Aorta (tissue), 5 donors: ENCODE measurements around the gene OGFR. TPM values are rescaled to one million over a fixed set of nuclear protein-coding genes. Genes with fewer than 3 reads are reported as not detected.

Experiments
- ATAC-seq: fragments of 200-7000 bp; cut with Tn5 transposase; one replicate; pipeline ENCODE4 v1.9.1; 2022; ENCODE audit warnings: moderate library complexity; ENCODE audit not compliant: low FRiP score
- DNase-seq, 2 donors: peaks; one replicate each; pipeline ENCODE4 v3.0.0-alpha.2; 2020
- H3K27ac ChIP-seq, 2 donors: one replicate each; pipeline ENCODE4 v1.5.1; 2013; ENCODE audit warnings: low read length in 2 of 2, mild to moderate bottlenecking in 2 of 2, moderate library complexity in 2 of 2, control low read depth in 1 of 2, inconsistent platforms in 1 of 2, low read depth in 1 of 2
- H3K27me3 ChIP-seq, 2 donors: one replicate each; pipeline ENCODE4 v1.6.1; 2013; ENCODE audit warnings: control low read depth in 1 of 2, low read length in 1 of 2, mild to moderate bottlenecking in 1 of 2, moderate library complexity in 1 of 2; ENCODE audit not compliant: insufficient read depth in 2 of 2, control insufficient read depth in 1 of 2
- H3K36me3 ChIP-seq, 2 donors: one replicate each; pipeline ENCODE4 v1.6.1; 2013; ENCODE audit warnings: control low read depth in 1 of 2, low read length in 1 of 2, mild to moderate bottlenecking in 1 of 2; ENCODE audit not compliant: insufficient read depth in 2 of 2, control insufficient read depth in 1 of 2
- H3K4me1 ChIP-seq, 2 donors: one replicate each; pipeline ENCODE4 v1.6.1; 2013; ENCODE audit warnings: low read length in 2 of 2, control low read depth in 1 of 2, mild to moderate bottlenecking in 1 of 2, moderate library complexity in 1 of 2; ENCODE audit not compliant: insufficient read depth in 2 of 2, control insufficient read depth in 1 of 2
- H3K4me3 ChIP-seq, 2 donors: one replicate each; pipeline ENCODE4 v1.5.1; 2013; ENCODE audit warnings: low read length in 2 of 2, control low read depth in 1 of 2, mild to moderate bottlenecking in 1 of 2
- H3K9me3 ChIP-seq: one replicate; pipeline ENCODE4 v1.6.1; 2013; ENCODE audit warnings: mild to moderate bottlenecking, low read length; ENCODE audit not compliant: control insufficient read depth
- WGBS, 2 donors: extraction: QIAGEN DNeasy Blood & Tissue Kit; methylation state at CpG; one replicate each; pipeline ENCODE4 v1.1.7; 2013; 5-methylcytosine and 5-hydroxymethylcytosine counted together
- intact Hi-C, 2 donors: fragments of 100-400 bp; cut with DNase I; formaldehyde crosslinking; loops; one replicate each; pipeline versions ENCODE4 v1.14.2 to v1.15.0; 2022
- polyA plus RNA-seq, 2 donors: library from polyadenylated mRNA; stranded (reverse); fragments of 200-250 nt; gene quantifications; one replicate each; pipeline ENCODE4 v1.2.3, GENCODE V29; 2013
- total RNA-seq, 2 donors: library from RNA; stranded (reverse); fragmentation: NEBNext Ultra II Directional; extraction: Animal tissue kit (Norgen Biotek cat#: 25700); gene quantifications; one replicate each; pipeline ENCODE4 v1.2.1, GENCODE V29; 2021
- donor health status: healthy with polysubstance abuse.
- donor health status: Bipolar disorder and iron deficiency.
- donor health status: DM: no; HTN: no; CAD: no.
- donor health status: DM: no; HTN: no; CAD: no.
- donor health status: DM: yes; HTN: yes; CAD: no.

OGFR gene
- total and polyA plus RNA-seq, 4 donors: 18.5 to 58.8 (median 37.1) TPM

DNA sequence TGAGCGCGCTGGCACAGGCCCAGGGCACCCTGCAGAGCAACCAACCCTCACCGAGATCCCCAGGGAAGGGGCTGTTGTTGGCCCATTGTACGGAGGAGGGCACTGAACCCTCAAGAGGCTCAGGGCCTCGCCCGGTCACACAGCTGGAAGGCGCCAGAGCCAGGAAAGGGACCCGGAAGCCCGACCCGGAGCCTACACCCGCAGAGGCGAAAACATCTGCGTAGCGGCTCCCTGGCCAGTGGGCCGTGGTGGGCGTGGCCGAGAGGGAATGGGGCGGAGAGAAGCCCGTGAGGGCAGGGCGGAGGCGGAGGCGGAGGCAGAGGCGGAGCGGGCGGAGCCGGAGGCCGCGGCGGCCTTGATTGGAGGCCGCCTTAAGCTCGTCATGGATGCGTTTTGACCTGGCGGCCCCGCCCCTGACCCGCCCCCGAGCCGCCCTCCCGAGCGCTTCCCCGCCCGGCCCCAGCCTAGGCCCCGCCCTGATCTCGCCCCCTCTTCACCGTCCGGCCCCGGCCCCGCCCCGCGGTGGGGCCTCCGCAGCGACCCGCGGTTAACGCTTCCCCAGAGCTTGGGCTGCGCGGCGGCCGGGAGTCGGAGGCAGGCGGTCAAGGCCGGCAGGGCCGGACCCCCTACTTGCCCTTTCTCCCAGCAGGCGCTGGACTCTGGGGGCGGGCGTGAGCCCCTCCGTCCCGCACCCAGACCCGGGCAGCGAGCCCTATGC lies 10.5 kb upstream of the OGFR start:
- H3K9me3 ChIP-seq: no peaks in the 10 kb centered on the region
- H3K27me3 ChIP-seq: no peaks in the 10 kb centered on the region
- peak overlapping the region; percentile 52 to 66 for H3K4me3 ChIP-seq
- 0 to 1% methylated on average over 53 to 69 of the region's 69 CpGs for WGBS, 2 donors
- intact Hi-C loops: loop anchor here (5.0 to 10.0 kb wide), 4 partner anchors 127 to 489 kb away; partner anchors contain the start of gene ADRM1 (in 1 of the 2)
- peak; percentile 94 for ATAC-seq
- peaks cover 0 to 5% of the 10 kb centered on the region in 2 donors for H3K36me3 ChIP-seq
- H3K27ac ChIP-seq: peak overlapping the region in 1 of 2 donors; percentile 72
- peak; percentile 98 to 99 for DNase-seq
- H3K4me1 ChIP-seq: no peaks in the 10 kb centered on the region

DNA sequence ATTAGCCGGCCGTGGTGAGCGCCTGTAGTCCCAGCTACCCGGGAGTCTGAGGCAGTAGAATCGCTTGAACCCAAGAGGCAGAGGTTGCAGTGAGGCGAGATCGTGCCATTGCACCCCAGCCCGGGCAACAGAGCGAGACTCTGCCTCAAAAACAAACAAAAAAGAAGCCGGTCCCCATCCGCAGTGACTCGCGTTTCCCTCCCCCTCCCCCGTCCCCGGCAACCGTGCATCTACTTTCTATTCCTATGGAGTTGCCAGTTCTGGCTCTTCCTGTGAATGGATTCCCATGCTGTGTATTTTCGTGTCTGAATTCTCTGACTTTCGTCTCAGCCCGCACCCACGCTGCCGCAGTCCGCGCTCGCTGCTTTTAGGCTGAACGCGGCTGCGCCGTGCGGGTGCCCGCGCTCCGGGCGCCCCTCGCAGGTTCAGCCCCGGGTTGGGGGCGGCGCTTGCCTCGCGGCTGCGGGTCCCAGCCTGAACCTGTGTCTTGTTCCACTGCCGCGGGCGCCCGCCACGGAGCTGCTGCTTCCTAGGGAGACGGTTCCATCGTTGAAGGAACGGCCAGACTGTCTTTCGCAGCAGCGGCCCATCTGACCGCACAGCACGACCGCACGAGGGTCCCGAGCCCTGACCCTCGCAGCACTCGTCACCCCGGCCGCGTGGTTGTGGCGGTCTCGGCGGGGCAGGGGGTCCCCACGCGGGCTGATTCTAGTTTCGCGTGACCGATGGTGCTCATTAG lies 9.4 kb upstream of the OGFR start:
- ATAC-seq (no peak), DNase-seq (peak in 1 of 2 donors; percentile 71)
- Histone ChIP-seq H3K36me3 (peaks cover 0 to 5% of the 10 kb centered on the region in 2 donors), H3K27ac (peak overlapping the region in 1 of 2 donors; percentile 77), H3K4me3 (peak overlapping the region; percentile 45 to 66), H3K4me1 (no peaks in the 10 kb centered on the region), H3K9me3 (no peaks in the 10 kb centered on the region), H3K27me3 (no peaks in the 10 kb centered on the region)
- intact Hi-C loops: loop anchor here in 1 of 2 donors (10.0 kb wide), 1 partner anchor 490 kb away; the partner anchor contains the start of gene ADRM1
- 0% methylated on average over 68 of the region's 68 CpGs for WGBS, 2 donors

DNA sequence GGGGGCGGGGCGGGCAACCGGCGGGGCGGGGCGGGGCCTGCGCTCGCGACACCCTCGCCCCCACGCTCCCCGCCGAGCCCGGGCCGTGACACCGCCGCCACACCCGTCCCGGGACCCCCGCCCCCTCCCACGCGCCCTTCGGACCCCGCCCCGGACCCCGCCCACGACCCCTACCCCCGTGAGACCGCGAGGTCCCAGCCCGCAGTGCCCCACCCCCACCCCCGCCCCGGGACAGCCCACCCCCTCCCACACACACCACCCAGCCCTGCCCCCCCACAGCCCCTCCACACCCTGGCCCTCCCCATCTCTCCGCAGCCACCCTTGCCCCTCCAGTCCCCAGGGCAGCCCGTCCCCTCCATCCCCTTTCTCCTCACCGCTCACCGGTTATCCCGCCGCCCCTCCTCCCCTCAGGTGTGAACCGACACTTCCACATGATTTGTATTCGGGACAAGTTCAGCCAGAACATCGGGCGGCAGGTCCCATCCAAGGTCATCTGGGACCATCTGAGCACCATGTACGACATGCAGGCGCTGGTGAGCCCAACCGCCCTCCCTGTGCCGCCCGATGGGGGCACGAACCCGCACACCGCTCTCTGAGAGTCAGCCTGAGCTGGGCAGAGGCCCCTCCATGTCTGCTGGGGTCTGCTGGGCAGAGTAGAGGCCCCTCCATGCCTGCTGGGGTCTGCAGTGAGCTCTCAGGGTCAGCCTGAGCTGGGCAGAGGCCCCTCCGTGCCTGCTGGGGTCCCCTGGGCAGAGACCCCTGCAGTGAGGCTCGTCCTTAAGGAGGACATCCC lies 7.7 kb upstream of the OGFR start:
- peak overlapping the region; percentile 67 to 78 for H3K4me3 ChIP-seq
- H3K4me1 ChIP-seq: no peaks in the 10 kb centered on the region
- no peaks in the 10 kb centered on the region for H3K27me3 ChIP-seq
- peaks cover 0 to 5% of the 10 kb centered on the region in 2 donors for H3K36me3 ChIP-seq
- no peaks in the 10 kb centered on the region for H3K9me3 ChIP-seq
- H3K27ac ChIP-seq: no peak overlapping the region
- ATAC-seq: no peak
- intact Hi-C loops: loop anchor here in 1 of 2 donors (10.0 kb wide), 1 partner anchor 492 kb away; the partner anchor contains the start of gene ADRM1
- WGBS, 2 donors: 17 to 41% methylated on average over 21 to 53 of the region's 53 CpGs
- no peak for DNase-seq

DNA sequence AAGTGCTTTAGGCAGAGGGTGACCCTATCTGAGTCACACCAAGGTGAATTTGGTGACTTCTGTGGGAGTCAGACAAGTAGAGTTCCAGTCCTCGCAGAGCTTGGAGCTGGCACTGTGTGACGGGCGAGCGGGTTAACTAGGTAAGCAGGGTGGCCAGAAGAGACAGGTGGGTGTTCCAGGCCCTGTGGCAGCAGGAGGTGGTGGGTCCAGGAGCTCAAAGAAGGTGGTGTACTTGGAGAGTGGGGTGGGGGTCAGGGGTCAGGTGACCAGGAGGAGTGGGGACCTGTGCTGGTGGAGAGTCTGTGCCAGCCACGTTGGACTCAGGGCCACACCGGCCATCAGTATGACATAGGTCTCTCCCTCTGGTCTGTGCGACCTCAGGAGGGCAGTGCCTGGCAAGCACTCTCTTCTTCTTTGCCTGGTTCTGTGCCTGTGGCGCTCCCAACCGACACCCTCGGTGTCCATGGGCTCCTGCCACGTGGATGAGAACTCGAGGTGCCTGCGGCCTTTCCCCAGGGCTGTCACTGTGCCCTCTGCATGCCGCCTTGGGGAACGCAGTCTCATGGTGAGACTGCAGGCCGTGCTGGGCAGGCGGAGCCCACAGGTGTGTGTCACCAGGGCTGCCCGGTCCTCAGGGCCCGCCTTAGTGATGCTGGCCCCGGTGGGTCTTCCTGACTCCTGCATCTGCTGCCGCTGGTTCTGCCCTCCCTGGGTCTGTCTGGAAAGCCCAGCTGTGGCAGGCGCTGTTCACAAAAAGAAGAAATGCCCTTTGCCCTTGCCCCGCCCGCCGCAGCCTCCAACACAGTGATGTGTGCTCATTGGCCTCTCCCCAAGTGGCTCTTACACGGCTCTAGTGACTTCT lies 6.7 kb upstream of the OGFR start:
- no peak overlapping the region for H3K4me3 ChIP-seq

DNA sequence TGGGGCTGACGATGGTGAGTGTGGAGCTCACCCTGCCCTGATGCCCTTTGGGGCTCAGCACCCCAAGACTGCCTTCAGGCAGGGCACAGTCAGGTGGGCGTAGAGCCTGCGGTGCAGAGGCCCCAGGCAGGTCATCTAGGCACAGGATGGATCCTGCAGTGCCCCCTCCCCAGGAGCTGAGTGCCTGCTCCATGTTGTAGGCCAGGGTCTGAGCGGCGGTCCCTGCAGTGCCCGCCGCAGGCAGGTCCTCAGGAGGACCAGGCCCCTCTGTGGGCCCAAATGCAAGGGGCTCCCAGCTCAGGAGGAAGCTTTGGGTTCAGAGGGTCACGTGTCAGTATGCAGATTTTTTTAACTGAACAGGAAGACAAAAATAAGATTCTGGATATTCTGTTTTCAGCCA lies 5.6 kb upstream of the OGFR start:
- Histone ChIP-seq H3K4me1 (no peaks in the 10 kb centered on the region), H3K27ac (no peak overlapping the region), H3K9me3 (no peaks in the 10 kb centered on the region), H3K36me3 (peaks cover 0 to 5% of the 10 kb centered on the region in 2 donors), H3K27me3 (no peaks in the 10 kb centered on the region), H3K4me3 (no peak overlapping the region)
- intact Hi-C loops: loop anchor here in 1 of 2 donors (10.0 kb wide), 1 partner anchor 494 kb away; the partner anchor contains the start of gene ADRM1
- 94 to 96% methylated on average over 8 of the region's 8 CpGs for WGBS, 2 donors
- no peak for ATAC-seq
- no peak for DNase-seq

More for the DNA sequence above, 6.7 kb upstream of the OGFR start:
- H3K4me1 ChIP-seq: no peaks in the 10 kb centered on the region
- 87 to 91% methylated on average over 25 to 26 of the region's 26 CpGs for WGBS, 2 donors
- H3K27me3 ChIP-seq: no peaks in the 10 kb centered on the region
- peaks cover 0 to 5% of the 10 kb centered on the region in 2 donors for H3K36me3 ChIP-seq
- DNase-seq: no peak
- no peak for ATAC-seq
- intact Hi-C loops: loop anchor here in 1 of 2 donors (10.0 kb wide), 1 partner anchor 493 kb away; the partner anchor contains the start of gene ADRM1
- H3K27ac ChIP-seq: no peak overlapping the region
- no peaks in the 10 kb centered on the region for H3K9me3 ChIP-seq

DNA sequence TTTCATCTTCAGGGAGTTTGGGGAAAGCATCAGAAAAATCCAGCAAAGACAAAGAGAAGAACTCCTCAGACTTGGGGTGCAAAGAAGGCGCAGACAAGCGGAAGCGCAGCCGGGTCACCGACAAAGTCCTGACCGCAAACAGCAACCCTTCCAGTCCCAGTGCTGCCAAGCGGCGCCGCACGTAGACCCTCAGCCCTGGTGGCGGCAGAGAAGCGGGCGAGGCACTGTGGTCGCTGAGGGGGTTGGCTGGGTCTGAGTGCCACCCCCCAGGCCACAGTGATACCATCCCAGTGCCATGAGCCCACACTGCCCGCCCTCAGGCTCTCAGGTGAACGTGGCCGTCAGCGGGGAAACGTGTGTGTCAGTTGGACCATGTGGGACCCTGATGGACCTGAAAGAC lies 5.2 kb upstream of the OGFR start:
- Histone ChIP-seq H3K27ac (no peak overlapping the region), H3K4me1 (no peaks in the 10 kb centered on the region), H3K27me3 (no peaks in the 10 kb centered on the region), H3K4me3 (no peak overlapping the region), H3K9me3 (no peaks in the 10 kb centered on the region), H3K36me3 (peaks cover 0 to 5% of the 10 kb centered on the region in 2 donors)
- no peak for ATAC-seq
- intact Hi-C loops: loop anchor here in 1 of 2 donors (10.0 kb wide), 1 partner anchor 495 kb away; the partner anchor contains the start of gene ADRM1
- DNase-seq: no peak
- 93 to 98% methylated on average over 19 of the region's 19 CpGs for WGBS, 2 donors

DNA sequence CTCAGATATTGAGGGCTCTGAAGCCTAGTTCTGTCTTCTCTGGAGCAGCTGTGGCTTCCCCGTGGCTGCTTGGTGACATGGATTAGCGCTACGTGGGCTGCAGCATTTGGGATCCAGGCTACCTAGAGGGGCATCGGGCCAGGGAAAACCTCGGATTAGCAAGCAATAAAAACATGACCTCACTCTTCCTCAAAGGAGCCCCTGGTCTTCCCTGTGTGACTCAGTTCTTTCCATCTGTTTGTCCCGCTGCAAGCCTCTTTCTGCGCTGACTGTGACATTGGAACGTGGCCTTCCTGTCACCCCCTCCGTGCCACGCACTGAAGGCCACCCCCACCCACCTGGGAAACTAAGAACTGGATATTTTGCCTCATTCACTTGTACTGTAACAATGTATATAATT lies 4.8 kb upstream of the OGFR start:
- 89% methylated on average over 10 of the region's 10 CpGs for whole genome bisulfite sequencing, 2 donors
- DNase-seq (no peak), ATAC-seq (no peak)
- H3K27ac ChIP-seq: no peak overlapping the region
- no peaks in the 10 kb centered on the region for H3K9me3 ChIP-seq
- H3K27me3 ChIP-seq: no peaks in the 10 kb centered on the region
- intact Hi-C loops: loop anchor here in 1 of 2 donors (10.0 kb wide), 2 partner anchors 155 to 495 kb away; partner anchors contain the start of genes ADRM1 and SLC17A9
- no peak overlapping the region for H3K4me3 ChIP-seq
- H3K4me1 ChIP-seq: no peaks in the 10 kb centered on the region
- peaks cover 0 to 5% of the 10 kb centered on the region in 2 donors for H3K36me3 ChIP-seq
